Osteocyte (in vitro differentiated cells): ENCODE data around the gene RTN4R. TPM values are rescaled to one million over a fixed set of nuclear protein-coding genes. Genes with fewer than 3 reads are reported as not detected.
"Not testable (repeated sequence)": the region's sequence is repeated elsewhere in the genome, so short reads cannot be mapped to it uniquely, and the experiment has no call there.

ENCODE experiments used
- DNase-seq: peaks from one replicate; pipeline ENCODE4 v3.0.0; 2021; ENCODE audit warnings: mixed read lengths; ENCODE audit not compliant: unreplicated experiment; ENCODE audit errors: extremely low spot score
- H3K27ac Mint-ChIP-seq: one replicate; pipeline ENCODE4 v1.8.0; 2021; ENCODE audit warnings: mild to moderate bottlenecking, mixed read lengths; ENCODE audit not compliant: unreplicated experiment
- H3K27me3 Mint-ChIP-seq: one replicate; pipeline ENCODE4 v1.8.0; 2021; ENCODE audit warnings: mixed read lengths; ENCODE audit not compliant: unreplicated experiment
- H3K36me3 Mint-ChIP-seq: one replicate; pipeline ENCODE4 v1.8.0; 2021; ENCODE audit warnings: mixed read lengths; ENCODE audit not compliant: unreplicated experiment
- H3K4me1 Mint-ChIP-seq: one replicate; pipeline ENCODE4 v1.8.0; 2021; ENCODE audit warnings: mixed read lengths; ENCODE audit not compliant: unreplicated experiment
- H3K4me3 Mint-ChIP-seq: one replicate; pipeline ENCODE4 v1.8.0; 2021; ENCODE audit warnings: mild to moderate bottlenecking, moderate library complexity, mixed read lengths; ENCODE audit not compliant: unreplicated experiment
- H3K9me3 Mint-ChIP-seq: one replicate; pipeline ENCODE4 v1.8.0; 2021; ENCODE audit warnings: mixed read lengths; ENCODE audit not compliant: unreplicated experiment
- total RNA-seq: library from RNA; stranded (reverse); gene quantifications from 2 replicates; pipeline ENCODE4 v1.2.1, GENCODE V29; 2021
- TF ChIP-seq, protein P1 (sequence below): fragments of 200-600 bp; sonication (generic); IDR thresholded peaks from 2 replicates; pipeline ENCODE4 v1.5.0; 2021; ENCODE audit warnings: antibody characterized with exemption, mild to moderate bottlenecking, moderate library complexity

The RTN4R gene
- total RNA-seq, 1 donor from 2014 or later: 1.5 TPM

DNA sequence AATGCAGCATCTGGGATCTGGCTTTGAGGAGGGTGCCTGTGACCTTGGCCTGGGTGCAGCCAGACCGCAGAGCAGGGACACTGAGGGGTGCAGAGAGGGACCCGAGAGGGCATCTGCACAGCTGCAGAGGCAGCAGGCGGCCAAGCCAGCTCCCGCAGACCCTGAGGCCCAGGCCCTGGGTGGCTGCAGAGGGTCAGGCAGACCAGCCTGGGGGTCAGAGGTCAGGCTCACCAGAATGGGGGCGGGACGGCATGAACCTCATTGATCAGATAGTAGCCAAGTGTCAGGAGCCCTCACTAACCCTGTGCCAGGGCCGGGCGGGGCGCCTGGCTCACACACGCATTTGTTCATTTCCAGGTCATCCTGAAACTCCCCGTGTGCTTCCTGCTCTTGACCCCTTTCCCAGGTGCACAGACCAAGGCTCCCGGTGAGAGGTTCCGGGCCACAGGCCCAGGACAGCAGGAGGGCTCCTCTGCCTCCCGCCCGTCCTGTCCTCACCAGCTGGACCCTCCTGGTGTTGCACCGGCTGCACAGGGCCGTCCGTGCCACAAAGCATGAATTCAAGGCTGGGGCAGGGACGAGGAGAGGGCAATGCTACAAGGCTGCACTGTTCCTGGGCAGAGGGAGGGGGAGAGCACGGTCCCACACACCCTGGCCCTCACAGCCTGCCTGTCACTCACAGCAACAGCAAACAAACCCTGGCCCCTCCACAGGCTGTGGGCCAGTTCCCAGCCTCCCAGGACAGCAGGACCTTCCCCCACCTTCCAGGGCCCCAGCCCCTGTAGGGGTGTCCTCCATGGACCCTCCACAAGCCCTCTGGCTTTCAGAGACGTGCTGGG, 3.3 kb downstream of the RTN4R start:
- TF ChIP-seq, protein P1, sequence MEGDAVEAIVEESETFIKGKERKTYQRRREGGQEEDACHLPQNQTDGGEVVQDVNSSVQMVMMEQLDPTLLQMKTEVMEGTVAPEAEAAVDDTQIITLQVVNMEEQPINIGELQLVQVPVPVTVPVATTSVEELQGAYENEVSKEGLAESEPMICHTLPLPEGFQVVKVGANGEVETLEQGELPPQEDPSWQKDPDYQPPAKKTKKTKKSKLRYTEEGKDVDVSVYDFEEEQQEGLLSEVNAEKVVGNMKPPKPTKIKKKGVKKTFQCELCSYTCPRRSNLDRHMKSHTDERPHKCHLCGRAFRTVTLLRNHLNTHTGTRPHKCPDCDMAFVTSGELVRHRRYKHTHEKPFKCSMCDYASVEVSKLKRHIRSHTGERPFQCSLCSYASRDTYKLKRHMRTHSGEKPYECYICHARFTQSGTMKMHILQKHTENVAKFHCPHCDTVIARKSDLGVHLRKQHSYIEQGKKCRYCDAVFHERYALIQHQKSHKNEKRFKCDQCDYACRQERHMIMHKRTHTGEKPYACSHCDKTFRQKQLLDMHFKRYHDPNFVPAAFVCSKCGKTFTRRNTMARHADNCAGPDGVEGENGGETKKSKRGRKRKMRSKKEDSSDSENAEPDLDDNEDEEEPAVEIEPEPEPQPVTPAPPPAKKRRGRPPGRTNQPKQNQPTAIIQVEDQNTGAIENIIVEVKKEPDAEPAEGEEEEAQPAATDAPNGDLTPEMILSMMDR: no peak
- H3K9me3 Mint-ChIP-seq: no peaks in the 10 kb centered on the region
- H3K36me3 Mint-ChIP-seq: no peaks in the 10 kb centered on the region
- H3K27ac Mint-ChIP-seq: no peak overlapping the region
- H3K4me1 Mint-ChIP-seq: peaks cover 4% of the 10 kb centered on the region
- DNase-seq: no peak
- H3K4me3 Mint-ChIP-seq: no peak overlapping the region
- H3K27me3 Mint-ChIP-seq: no peaks in the 10 kb centered on the region

DNA sequence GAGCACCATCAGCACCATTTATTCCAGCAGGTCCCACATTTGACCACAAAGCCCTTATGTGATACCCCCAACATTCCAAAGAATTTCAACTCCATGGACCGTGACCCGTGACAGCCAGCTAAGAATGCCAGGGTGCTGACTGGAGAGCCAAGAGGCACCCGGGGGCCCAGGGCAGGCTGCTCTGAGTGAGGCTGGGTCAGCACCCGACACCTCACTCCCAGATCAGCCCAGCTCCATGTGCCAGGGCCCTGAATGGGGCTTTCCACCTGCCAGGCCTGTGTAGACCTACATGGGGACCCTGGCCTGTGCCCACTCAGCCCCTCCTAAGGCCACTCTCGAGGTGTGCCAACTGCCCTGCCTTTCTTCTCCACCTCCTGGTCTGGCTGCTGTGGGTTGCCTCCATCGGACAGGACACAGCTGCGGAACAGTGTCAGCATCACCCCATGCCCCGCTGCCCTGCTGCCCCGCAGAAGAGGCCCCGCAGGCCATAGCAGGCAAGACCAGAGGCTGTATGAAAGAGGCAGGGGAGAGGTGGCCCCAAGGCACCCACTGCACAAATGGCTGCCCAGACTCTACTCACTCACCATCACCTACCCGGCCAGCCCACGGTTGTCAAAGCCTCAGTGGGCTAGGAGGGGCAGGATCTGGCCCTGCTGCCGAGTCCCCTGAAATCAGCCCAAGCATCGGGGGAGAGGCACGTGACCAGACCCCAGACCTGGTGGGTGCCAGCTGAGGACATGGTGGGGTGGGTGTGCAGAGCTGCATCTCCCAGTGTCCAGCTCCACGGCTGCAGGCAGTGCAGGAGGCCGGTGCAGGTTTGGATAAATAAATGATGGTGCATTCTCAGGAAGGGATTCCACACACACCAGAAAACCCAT, 4.5 kb downstream of the RTN4R start:
- DNase-seq, H3K4me1 Mint-ChIP-seq, H3K27me3 Mint-ChIP-seq, H3K4me3 Mint-ChIP-seq, H3K27ac Mint-ChIP-seq, H3K9me3 Mint-ChIP-seq, H3K36me3 Mint-ChIP-seq: not testable (repeated sequence)

DNA sequence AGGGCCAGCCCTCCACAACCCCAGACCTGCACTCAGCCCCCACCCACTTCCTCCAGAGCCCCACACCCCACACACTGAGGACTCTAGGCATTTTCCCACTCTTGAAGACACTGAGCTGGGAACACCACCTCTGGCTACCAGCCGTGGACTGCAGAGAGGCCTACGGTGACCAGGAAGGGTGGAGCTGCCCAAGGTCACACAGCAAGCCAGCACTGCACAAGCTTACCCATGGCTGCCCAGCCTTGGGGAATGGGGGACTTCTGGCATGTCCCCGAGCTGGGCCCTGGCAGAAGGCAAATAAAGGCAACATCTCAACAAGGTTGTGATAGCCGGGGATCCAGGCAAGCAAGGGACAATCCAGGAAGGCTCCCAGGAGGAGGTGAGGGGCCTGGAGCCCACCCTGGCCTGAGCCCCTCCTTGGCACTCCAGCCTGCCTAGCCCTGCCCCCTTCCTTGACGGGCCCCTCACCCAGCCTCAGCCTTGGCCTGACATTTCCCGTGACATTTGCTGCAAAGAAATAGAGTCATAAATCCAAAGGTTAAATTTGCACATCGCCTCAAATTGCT, 5.5 kb downstream of the RTN4R start:
- Mint-ChIP-seq H3K27ac (no peak overlapping the region), H3K36me3 (no peaks in the 10 kb centered on the region), H3K4me3 (no peak overlapping the region), H3K27me3 (no peaks in the 10 kb centered on the region), H3K4me1 (no peaks in the 10 kb centered on the region), H3K9me3 (no peaks in the 10 kb centered on the region)
- TF ChIP-seq, protein P1: no peak
- DNase-seq: no peak

DNA sequence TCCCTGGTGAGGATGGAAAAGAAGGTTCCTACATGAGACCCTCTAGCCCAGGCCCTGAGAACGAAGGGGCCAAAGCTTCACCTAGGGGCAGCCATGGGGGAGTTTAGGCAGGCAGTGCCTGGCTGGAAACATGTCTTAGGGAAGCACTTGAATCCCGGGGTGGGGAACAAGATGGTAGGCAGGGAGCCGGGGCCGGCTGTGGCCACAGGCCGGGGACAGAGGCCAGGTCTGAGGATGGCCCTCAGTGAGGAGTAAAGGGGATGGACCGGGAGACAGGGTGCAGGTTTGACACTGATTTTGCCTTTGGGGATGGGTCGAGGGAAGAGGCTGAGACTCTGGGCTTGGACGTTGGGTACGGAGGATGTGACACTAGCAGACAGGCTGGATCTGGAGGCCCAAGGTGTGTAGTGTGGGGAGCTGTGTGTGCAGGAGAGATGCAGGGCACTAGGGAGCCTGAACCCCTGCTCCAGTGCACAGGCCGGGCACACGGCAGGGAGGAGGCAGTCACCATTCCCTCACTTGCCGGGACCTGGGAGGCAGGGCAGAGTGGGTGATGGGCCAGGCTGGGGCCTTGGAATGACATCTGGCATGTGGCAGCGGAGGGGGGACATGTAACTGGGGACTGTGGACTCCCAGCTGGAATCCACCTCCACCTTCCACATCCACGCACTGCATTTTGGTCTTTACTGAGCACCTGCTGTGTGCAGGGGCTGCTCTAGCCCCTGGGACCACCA, 6.1 kb downstream of the RTN4R start:
- no peaks in the 10 kb centered on the region for H3K4me1 Mint-ChIP-seq
- DNase-seq: no peak
- no peaks in the 10 kb centered on the region for H3K9me3 Mint-ChIP-seq
- H3K27ac Mint-ChIP-seq: no peak overlapping the region
- no peak overlapping the region for H3K4me3 Mint-ChIP-seq
- no peaks in the 10 kb centered on the region for H3K27me3 Mint-ChIP-seq
- TF ChIP-seq, protein P1: no peak
- H3K36me3 Mint-ChIP-seq: no peaks in the 10 kb centered on the region

DNA sequence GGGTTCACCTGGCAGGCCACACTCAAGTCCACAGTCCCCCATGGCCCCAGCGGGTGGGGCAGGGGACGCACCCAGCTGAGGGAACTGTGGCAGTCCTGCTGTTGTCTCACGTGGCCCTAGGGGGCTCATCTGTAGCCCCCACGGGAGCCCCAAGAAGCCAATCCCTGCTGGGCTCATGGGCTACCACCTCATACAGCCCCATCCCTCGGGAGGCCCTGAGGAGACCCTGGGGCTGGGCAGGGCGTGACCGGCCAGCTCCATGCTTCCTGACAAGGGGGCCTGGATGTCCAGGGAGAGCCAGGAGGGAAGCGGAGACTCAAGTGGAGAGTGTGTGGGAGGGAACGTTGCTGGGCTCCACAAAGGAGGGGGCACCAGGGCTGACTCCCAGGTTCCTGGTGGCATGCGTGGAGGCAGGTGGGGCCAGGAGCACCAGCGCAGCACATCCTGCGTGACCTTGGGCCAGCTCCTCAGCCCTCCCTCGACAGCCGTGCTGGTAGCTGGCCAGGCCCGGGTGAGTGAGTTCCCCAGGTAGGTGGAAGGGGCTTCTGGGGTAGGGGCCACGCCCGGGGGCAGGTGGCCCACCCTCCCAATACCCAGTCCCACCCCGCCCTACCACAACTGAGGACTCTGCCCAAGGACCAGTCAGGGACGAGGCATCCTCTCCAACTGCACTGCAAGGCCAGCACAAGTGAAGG, 7.9 kb downstream of the RTN4R start:
- TF ChIP-seq, protein P1: no peak
- no peaks in the 10 kb centered on the region for H3K9me3 Mint-ChIP-seq
- no peak for DNase-seq
- no peaks in the 10 kb centered on the region for H3K27me3 Mint-ChIP-seq
- no peaks in the 10 kb centered on the region for H3K4me1 Mint-ChIP-seq
- H3K4me3 Mint-ChIP-seq: no peak overlapping the region
- H3K36me3 Mint-ChIP-seq: no peaks in the 10 kb centered on the region
- H3K27ac Mint-ChIP-seq: no peak overlapping the region
